Prostate gland (tissue), 2 donors: ENCODE results near the gene USP20. TPM values are rescaled to one million over a fixed set of nuclear protein-coding genes. Genes with fewer than 3 reads are reported as not detected.

Experiments used
- DNase-seq: peaks from one replicate; pipeline ENCODE4 v3.0.0-alpha.2; 2019; ENCODE audit warnings: low spot score
- H3K27ac ChIP-seq, 2 donors: fragments of 200-600 bp; sonication (generic); 2 replicates each; pipeline ENCODE4 v1.5.1; 2017 to 2019
- H3K27me3 ChIP-seq: fragments of 200-600 bp; sonication (generic); replicated peaks from 2 replicates; pipeline ENCODE4 v1.5.1; 2019; ENCODE audit not compliant: insufficient read depth
- H3K36me3 ChIP-seq, 2 donors: fragments of 200-600 bp; sonication (generic); 1 replicate in 1 of 2; 2 replicates in 1 of 2; pipeline versions ENCODE4 v1.5.1 to v1.8.1; 2017 to 2019
- H3K4me1 ChIP-seq: fragments of 200-600 bp; sonication (generic); replicated peaks from 2 replicates; pipeline ENCODE4 v1.5.1; 2019
- H3K4me3 ChIP-seq, 2 donors: fragments of 200-600 bp; sonication (generic); 2 replicates each; pipeline ENCODE4 v1.5.1; 2017 to 2019
- H3K9me3 ChIP-seq: fragments of 200-600 bp; sonication (generic); 2 replicates; pipeline ENCODE4 v1.5.1; 2017
- POLR2A ChIP-seq: fragments of 450-650 bp; IDR thresholded peaks from one replicate; pipeline ENCODE4 v1.6.1; 2016; ENCODE audit warnings: antibody characterized with exemption, mild to moderate bottlenecking
- POLR2AphosphoS5 ChIP-seq: sonication (generic); formaldehyde crosslinking; IDR thresholded peaks from one replicate; pipeline ENCODE4 v1.6.1; 2017; ENCODE audit warnings: antibody characterized with exemption
- WGBS: methylation state at CpG from one replicate; pipeline ENCODE4 v1.1.5; 2018; 5-methylcytosine and 5-hydroxymethylcytosine counted together
- intact Hi-C: fragments of 100-400 bp; cut with DNase I; formaldehyde crosslinking; loops from one replicate; pipeline ENCODE4 v1.14.2; 2022
- total RNA-seq, 2 donors: library from RNA; depleted of rRNA; stranded (reverse); fragments of >200 nt; gene quantifications; one replicate each; pipeline ENCODE4 v1.1.0, GENCODE V29; 2016
- TF ChIP-seq, protein P1 (sequence below), 4 experiments: fragments of 200-600 bp in 2 of 4; fragments of 450-650 bp in 2 of 4; sonication (generic) in 2 of 4; IDR thresholded peaks; 1 replicate in 3 of 4; 2 replicates in 1 of 4; pipeline ENCODE4 v1.5.1; 2016 to 2019; ENCODE audit warnings: antibody characterized with exemption in 4 of 4, mild to moderate bottlenecking in 2 of 4, moderate library complexity in 2 of 4

Gene USP20
- total RNA-seq, 2 donors from 2014 or later: 34.8 to 53.5 TPM

DNA sequence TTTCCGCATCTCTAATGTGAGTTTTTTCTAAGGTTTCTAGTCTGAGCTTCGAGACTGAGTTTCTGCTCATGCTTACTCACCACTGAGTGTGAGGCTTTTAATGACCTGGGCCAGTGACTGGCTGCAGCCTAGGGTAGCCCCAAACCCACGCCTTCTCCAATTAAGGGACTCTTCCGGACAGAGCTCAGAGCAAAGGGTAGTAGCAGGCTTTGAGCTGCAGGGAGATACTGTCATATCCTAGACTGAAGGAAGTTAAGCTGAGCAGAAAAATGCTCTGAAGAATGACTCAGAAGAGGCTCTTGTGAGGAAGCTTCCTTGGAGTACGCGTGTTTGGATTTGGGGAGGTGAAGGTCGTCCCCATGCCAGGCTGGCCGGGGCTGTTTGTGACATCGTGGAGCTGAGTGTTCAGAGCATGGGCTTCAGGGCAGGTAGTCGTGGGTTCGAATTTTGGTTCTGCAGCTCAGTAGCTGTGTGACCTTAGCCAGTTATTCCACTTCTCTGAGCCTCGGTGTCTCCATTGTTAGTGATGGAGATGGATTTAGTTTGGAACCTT, 3.5 kb downstream of the USP20 start:
- Histone ChIP-seq H3K27me3 (no peaks in the 10 kb centered on the region), H3K36me3 (no peaks in the 10 kb centered on the region), H3K4me1 (no peaks in the 10 kb centered on the region), H3K4me3 (no peak overlapping the region), H3K27ac (no peak overlapping the region), H3K9me3 (no peaks in the 10 kb centered on the region)
- no peak for DNase-seq
- WGBS: 84% methylated on average over 12 of the region's 12 CpGs
- TF ChIP-seq, protein P1, sequence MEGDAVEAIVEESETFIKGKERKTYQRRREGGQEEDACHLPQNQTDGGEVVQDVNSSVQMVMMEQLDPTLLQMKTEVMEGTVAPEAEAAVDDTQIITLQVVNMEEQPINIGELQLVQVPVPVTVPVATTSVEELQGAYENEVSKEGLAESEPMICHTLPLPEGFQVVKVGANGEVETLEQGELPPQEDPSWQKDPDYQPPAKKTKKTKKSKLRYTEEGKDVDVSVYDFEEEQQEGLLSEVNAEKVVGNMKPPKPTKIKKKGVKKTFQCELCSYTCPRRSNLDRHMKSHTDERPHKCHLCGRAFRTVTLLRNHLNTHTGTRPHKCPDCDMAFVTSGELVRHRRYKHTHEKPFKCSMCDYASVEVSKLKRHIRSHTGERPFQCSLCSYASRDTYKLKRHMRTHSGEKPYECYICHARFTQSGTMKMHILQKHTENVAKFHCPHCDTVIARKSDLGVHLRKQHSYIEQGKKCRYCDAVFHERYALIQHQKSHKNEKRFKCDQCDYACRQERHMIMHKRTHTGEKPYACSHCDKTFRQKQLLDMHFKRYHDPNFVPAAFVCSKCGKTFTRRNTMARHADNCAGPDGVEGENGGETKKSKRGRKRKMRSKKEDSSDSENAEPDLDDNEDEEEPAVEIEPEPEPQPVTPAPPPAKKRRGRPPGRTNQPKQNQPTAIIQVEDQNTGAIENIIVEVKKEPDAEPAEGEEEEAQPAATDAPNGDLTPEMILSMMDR (IDR thresholded peaks at IDR 0.05): no peak
- TF ChIP-seq POLR2A (no peak), POLR2AphosphoS5 (no peak)
- intact Hi-C loops: loop anchor here (5.0 kb wide), 1 partner anchor 44 kb away; no protein-coding TSS in a partner anchor

DNA sequence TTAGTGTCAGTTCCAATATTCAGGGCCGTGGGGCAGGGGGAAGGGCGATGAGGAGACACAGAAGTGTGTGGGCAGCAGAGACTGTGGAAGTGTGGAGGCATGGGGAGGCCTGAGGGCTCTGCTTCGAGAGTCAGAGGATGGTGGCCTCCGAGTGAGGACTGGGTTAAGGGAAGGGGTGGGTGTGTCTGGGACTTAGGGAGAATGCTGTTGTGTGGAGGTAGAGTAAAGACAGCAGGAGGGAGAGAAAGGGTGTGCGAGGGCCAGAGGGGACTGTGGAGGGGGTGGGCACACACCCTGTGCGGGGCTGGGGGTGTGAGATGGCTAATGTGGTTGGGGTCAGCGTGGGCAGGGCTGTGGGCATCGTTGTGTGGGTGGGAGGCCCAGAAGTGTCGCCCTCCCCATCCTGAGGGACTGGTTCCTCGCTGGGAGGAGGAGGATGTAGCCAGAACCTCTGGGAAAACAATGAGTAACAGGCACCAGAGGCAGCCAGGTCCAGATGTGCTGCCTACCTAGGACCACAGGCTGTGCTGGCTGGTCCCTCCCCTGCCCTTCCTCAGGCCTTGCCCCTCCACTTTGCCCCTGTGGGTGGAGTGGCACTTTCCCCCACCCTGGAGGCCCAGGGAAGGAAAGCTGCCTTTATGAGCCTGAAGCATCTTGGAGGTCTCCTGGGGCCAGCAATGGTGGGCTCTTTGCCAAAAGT, 4.2 kb downstream of the USP20 start:
- H3K27ac ChIP-seq: no peak overlapping the region
- intact Hi-C loops: loop anchor here (5.0 kb wide), 1 partner anchor 43 kb away; no protein-coding TSS in a partner anchor
- WGBS: 80% methylated on average over 10 of the region's 10 CpGs
- no peak for TF ChIP-seq POLR2AphosphoS5
- no peak for TF ChIP-seq POLR2A
- TF ChIP-seq, protein P1 (IDR thresholded peaks at IDR 0.05): no peak
- H3K9me3 ChIP-seq: no peaks in the 10 kb centered on the region
- H3K4me3 ChIP-seq: no peak overlapping the region
- no peaks in the 10 kb centered on the region for H3K36me3 ChIP-seq
- DNase-seq: no peak
- no peaks in the 10 kb centered on the region for H3K27me3 ChIP-seq
- no peaks in the 10 kb centered on the region for H3K4me1 ChIP-seq

DNA sequence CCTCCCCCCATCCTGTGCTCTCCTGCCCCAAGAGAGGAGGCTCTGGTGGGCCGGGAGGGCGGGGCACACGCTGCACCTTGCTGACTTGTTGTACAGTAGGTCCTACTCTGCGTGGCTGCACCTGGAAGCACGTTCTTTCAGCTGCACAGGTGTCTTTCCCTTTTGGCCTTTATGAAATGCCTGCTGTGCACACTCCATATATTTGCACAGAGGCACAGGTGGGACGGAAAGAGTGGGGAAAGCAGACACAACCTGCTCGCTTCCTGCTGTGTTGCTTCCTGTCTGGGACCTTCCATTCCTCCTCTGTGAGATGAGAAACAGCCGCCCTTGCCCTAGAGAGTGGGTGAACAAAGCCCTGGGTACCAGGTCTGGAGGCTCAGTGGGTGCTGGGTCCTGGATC, 4.8 kb downstream of the USP20 start:
- Histone ChIP-seq H3K27me3 (no peaks in the 10 kb centered on the region), H3K27ac (no peak overlapping the region), H3K4me3 (no peak overlapping the region), H3K4me1 (no peaks in the 10 kb centered on the region), H3K36me3 (no peaks in the 10 kb centered on the region), H3K9me3 (no peaks in the 10 kb centered on the region)
- intact Hi-C loops: no loop called here
- no peak for DNase-seq
- TF ChIP-seq POLR2AphosphoS5 (no peak), POLR2A (no peak)
- TF ChIP-seq, protein P1 (IDR thresholded peaks at IDR 0.05): no peak
- 74% methylated on average over 8 of the region's 8 CpGs for WGBS

DNA sequence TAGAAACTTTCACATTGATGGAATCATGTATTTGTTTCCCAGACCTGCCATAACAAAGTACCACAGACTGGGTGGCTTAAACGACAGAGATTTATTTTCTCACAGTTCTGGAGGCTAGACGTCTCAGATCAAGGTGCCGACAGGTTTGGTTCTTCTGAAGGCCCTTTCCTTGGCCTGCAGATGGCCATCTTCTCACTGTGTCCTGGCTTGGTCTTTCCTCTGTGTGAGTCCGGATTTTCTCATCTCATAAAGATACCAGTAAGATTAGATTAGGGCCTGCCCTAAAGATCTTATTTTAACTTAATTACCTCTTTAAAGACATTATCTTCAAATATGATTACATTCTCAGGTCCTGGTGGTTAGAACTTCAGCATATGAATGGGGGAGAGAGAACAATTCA, 5.8 kb downstream of the USP20 start:
- H3K36me3 ChIP-seq: no peaks in the 10 kb centered on the region
- 20% methylated on average over 4 of the region's 4 CpGs for WGBS
- H3K27ac ChIP-seq: no peak overlapping the region
- intact Hi-C loops: no loop called here
- no peak overlapping the region for H3K4me3 ChIP-seq
- H3K4me1 ChIP-seq: no peaks in the 10 kb centered on the region
- no peaks in the 10 kb centered on the region for H3K9me3 ChIP-seq
- no peak for TF ChIP-seq POLR2A
- TF ChIP-seq, protein P1 (IDR thresholded peaks at IDR 0.05): no peak
- no peak for TF ChIP-seq POLR2AphosphoS5
- DNase-seq: no peak
- H3K27me3 ChIP-seq: no peaks in the 10 kb centered on the region

DNA sequence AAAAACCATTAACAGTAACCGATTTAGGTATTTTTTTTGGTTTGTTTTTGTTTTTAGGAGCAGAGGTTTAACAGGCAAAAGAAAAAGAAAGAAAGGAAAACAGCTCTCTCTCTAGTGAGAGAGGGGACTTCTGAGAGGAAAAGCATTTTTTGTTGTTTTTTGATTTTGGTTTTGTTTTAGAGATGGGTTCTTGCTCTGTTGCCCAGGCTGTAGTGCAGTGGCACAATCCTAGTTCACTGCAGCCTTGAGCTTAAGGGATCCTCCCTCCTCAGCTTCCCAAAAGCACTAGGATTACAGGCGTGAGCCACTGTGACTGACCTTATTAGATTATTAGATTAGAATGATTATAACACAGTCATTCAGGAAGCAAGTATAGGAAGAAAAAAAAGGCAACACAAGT, 10.1 kb downstream of the USP20 start:
- H3K36me3 ChIP-seq: no peaks in the 10 kb centered on the region
- TF ChIP-seq, protein P1 (IDR thresholded peaks at IDR 0.05): no peak
- TF ChIP-seq POLR2A (no peak), POLR2AphosphoS5 (no peak)
- no peak for DNase-seq
- no peak overlapping the region for H3K4me3 ChIP-seq
- H3K27me3 ChIP-seq: no peaks in the 10 kb centered on the region
- intact Hi-C loops: no loop called here
- no peak overlapping the region for H3K27ac ChIP-seq
- 63% methylated on average over 2 of the region's 2 CpGs for WGBS
- H3K9me3 ChIP-seq: no peaks in the 10 kb centered on the region
- no peaks in the 10 kb centered on the region for H3K4me1 ChIP-seq
